ENCODE measurements around the gene TRHDE.
"Not testable (repeated sequence)": the region's sequence is repeated elsewhere in the genome, so short reads cannot be mapped to it uniquely, and the experiment has no call there.

The TRHDE gene

DNA sequence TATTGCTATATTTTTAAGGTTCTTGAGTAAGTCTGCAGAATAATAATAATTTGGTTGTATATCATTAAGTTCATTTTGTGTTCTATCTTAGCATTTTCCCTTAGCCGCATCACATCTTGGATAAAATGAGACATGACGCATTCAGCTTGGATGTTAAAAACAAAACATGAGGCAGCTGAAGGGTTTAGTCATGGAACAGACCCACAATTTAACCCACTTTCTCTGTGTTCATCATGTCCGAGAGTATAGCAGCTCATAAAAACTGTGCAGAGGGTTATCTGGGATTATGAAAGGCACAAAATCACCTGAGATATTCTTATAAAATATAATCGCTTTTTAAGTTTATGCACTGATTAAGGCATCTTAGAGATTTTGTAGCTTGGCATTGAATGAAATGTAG lies 219.3 kb downstream of the TRHDE start:
- H3K4me3 ChIP-seq (ENCODE audit: low read depth, low read length) = no peak overlapping the region
- DNase-seq (ENCODE audit: low read depth) = peak; percentile 25

DNA sequence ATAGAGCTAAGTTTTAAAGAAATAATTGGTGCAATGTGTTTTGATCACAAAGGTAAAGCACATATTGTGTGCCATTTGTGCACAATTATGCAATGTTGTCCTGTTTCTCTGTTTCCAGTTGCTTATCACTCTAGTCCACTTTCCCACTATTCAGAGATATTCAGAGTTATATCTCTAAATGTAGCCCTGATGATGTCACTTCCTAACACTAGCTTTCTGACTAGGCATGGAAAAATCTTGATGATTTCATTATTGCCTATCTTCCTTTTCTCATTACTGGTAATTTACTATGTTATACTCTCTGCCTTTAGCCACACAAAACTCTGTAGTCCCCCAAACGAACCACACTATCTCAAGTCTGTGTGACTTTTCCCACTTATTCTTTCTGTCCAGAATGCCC lies 221.2 kb downstream of the TRHDE start:
- no peak overlapping the region for H3K4me3 ChIP-seq (ENCODE audit: low read depth, low read length)
- DNase-seq (ENCODE audit: low read depth) = no peak

DNA sequence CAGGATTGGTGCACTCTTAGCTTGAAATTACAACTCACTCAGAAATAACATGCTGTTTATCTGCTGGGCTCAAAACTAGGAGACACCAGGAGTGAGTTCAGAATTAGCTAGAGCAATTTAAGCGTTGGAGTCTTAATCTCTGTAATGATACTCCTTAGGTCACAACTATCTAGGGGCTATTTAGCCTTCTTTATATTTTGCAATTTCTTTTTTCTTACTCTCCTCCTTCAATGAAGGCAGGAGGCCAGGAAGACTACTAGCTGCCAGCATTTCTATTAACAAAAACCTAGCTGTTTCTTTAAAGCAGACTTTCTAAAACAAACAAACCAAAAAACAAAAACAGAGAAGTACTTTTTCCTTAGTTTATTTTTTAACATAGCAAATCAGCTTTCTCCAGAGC lies 226.2 kb downstream of the TRHDE start:
- DNase-seq (ENCODE audit: low read depth) = no peak
- H3K4me3 ChIP-seq (ENCODE audit: low read depth, low read length) = no peak overlapping the region

DNA sequence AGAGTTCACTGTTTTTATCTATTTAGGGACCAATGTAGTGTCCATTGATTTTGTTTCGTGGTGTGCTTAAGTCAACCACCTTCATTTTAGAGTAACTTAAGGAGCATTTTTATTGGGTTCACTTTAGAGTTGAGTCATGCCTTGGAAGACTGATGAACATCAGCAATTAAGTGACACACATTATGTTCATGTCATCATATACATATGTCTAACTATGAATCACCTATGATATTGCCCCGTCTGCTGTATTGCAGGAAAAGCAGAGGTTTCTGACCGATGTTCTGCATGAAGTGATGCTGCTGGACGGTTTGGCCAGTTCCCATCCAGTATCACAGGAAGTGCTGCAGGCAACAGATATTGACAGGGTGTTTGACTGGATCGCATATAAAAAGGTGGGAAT lies 227.1 kb downstream of the TRHDE start:
- H3K4me3 ChIP-seq (ENCODE audit: low read depth, low read length) = no peak overlapping the region

DNA sequence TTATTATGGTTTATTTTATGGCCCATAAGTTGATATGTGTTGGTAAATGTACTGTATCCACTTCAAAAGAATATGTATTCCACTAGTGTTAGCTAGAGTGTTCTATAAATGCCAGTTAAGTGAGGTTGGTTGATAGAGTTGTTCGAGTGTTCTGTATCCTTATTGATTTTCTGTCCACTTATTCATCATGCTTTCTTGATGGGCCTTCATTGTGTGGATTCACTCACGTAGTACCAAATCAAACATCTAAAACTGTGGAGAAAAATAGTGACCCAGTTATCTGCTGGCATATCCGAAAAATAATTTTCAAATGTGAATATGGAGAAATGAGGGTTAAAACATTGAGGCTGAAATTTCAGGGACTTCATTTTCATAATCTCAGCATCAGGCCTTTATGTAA lies 230.4 kb downstream of the TRHDE start:
- no peak for DNase-seq (ENCODE audit: low read depth)

More for the DNA sequence above, 227.1 kb downstream of the TRHDE start:
- peak; percentile 17 for DNase-seq (ENCODE audit: low read depth)

GRCh38 chr12:72505227-72505626 lies 233.1 kb downstream of the TRHDE start:
- H3K4me3 ChIP-seq (ENCODE audit: low read depth, low read length) = no peak overlapping the region
- DNase-seq (ENCODE audit: low read depth) = no peak

More for the DNA sequence above, 230.4 kb downstream of the TRHDE start:
- no peak overlapping the region for H3K4me3 ChIP-seq (ENCODE audit: low read depth, low read length)

- DNase-seq (ENCODE audit: low read depth) = no peak
- H3K4me3 ChIP-seq (ENCODE audit: low read depth, low read length) = no peak overlapping the region
Measured at GRCh38 chr12:72509891-72510290, 237.7 kb downstream of the TRHDE start.

DNA sequence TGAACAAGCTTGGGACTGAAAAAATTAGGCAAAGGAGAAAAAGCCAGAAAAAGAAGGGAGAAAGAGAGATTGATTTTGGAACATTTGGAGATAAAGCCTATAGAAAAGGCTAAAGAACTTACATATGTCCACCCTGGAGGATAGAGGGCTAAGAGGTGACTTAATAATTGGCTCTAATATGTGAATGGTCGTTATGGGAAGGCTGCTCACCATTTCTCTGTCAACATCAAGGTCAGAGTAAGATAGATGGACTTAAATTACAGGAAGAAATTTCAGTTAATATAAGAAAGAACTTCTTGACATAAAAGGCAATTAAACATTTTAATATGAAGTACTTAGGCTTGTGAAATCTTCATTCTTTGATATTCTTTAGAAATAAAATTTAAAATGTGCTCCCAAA lies 238.6 kb downstream of the TRHDE start:
- no peak overlapping the region for H3K4me3 ChIP-seq (ENCODE audit: low read depth, low read length)
- no peak for DNase-seq (ENCODE audit: low read depth)

DNA sequence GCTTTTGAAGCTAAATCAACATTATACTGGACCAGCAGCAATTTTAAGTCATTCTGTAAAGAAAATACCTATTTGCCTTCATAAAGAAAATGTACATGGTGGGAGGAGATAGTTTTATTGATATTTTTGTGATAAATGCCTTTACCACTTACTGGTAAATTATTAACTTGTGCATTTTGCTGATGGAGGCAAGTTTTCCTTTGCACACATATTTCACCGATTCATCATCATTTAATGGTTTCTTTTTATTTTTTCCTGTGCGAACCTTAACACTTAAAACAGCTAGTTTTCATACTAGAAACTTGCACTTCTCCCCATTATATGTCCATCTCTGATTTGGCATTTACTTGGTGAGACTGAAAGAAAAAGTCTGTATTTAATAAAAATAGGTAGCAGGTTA lies 239.3 kb downstream of the TRHDE start:
- DNase-seq (ENCODE audit: low read depth) = no peak
- H3K4me3 ChIP-seq (ENCODE audit: low read depth, low read length) = no peak overlapping the region

DNA sequence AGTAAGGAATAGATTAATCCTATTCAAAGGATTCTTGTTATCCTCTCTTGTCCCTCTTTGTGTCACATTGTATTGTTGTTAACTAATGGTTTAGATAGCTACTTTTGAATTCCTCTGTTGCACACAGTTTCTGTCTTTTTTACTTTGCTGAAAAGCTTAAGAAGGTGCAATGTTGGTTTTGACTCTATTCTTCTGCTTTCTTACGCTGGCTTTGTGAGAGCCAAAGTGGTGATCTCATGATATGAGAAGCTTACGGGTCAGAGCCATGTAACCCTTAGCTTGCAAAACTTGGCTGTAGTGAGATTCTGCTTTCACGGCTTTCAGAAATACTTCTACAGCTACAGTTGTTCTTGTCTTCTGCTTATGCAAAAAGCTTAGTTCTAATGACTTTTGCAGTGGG lies 239.7 kb downstream of the TRHDE start:
- peak; percentile 69 for DNase-seq (ENCODE audit: low read depth)
- no peak overlapping the region for H3K4me3 ChIP-seq (ENCODE audit: low read depth, low read length)

DNA sequence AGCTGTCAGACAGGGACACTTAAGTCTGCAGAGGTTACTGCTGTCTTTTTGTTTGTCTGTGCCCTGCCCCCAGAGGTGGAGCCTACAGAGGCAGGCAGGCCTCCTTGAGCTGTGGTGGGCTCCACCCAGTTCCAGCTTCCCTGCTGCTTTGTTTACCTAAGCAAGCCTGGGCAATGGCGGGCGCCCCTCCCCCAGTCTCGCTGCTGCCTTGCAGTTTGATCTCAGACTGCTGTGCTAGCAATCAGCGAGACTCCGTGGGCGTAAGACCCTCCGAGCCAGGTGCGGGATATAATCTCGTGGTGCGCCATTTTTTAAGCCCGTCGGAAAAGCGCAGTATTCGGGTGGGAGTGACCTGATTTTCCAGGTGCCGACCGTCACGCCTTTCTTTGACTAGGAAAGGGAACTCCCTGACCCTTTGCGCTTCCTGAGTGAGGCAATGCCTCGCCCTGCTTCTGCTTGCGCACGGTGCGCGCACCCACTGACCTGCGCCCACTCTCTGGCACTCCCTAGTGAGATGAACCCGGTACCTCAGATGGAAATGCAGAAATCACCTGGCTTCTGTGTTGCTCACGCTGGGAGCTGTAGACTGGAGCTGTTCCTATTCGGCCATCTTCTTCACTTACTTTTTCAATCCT lies 248.0 kb downstream of the TRHDE start:
- DNase-seq (ENCODE audit: low read depth); H3K4me3 ChIP-seq (ENCODE audit: low read depth, low read length): not testable (repeated sequence)

GRCh38 chr12:72521326-72521725 lies 249.2 kb downstream of the TRHDE start:
- DNase-seq (ENCODE audit: low read depth) = no peak
- no peak overlapping the region for H3K4me3 ChIP-seq (ENCODE audit: low read depth, low read length)

DNA sequence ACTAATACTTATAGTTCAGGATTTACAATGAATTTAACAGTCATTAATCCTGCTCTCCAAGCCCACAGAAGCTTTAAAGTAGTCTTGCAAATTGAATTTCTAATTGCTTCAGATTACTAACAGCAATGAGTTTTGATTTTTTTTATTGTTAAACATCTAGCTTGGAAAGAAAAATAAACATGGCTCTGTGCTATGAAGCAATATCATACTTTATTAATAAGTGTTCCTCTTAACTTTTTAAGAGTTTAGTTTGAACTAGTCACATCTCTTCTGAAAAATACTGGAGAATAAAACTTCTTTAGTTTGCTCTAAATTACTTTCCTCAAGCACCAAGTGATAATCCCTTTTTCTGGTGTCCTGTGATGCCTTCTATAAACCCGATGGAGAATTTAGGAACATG lies 250.2 kb downstream of the TRHDE start:
- no peak overlapping the region for H3K4me3 ChIP-seq (ENCODE audit: low read depth, low read length)
- DNase-seq (ENCODE audit: low read depth) = no peak

GRCh38 chr12:72523754-72524153 lies 251.6 kb downstream of the TRHDE start:
- no peak for DNase-seq (ENCODE audit: low read depth)

GRCh38 chr12:72535212-72535990 lies 263.2 kb downstream of the TRHDE start:
- no peak overlapping the region for H3K4me3 ChIP-seq (ENCODE audit: low read depth, low read length)

More at GRCh38 chr12:72523754-72524153, 251.6 kb downstream of the TRHDE start:
- H3K4me3 ChIP-seq (ENCODE audit: low read depth, low read length) = no peak overlapping the region

GRCh38 chr12:72540811-72541210 lies 268.6 kb downstream of the TRHDE start:
- no peak overlapping the region for H3K4me3 ChIP-seq (ENCODE audit: low read depth, low read length)
- no peak for DNase-seq (ENCODE audit: low read depth)

More at GRCh38 chr12:72535212-72535990, 263.2 kb downstream of the TRHDE start:
- DNase-seq (ENCODE audit: low read depth) = no peak

DNA sequence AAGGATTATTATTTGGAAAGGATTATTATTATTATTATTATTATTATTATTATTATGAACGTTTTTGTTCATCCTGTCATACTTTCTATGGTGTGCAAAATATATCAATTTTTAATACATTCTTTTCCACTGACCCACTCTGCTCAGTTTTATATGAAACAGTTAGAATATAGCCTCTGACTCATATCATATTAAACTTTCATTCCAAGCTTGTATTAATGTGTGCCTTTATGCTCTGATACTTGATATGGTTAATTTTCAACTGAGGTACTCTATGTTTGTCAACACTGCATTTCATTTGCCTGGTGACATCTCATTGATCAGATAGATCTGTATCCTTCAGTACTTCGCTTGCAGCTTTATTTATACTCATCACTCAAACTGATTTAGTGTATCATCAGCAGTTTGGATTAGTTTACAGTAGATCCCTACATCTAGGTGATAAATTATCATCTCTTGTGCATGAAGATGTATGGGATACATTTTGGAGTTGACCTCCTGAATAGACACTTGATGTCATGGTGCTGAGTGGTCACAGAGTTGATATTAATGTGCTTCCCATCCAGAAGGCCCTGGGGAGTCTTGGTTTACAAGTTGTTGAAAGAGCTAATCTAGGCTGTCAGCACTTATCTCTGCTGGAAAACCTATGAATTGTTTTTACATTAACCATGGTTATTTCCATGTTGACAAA lies 271.8 kb downstream of the TRHDE start:
- H3K4me3 ChIP-seq (ENCODE audit: low read depth, low read length) = no peak overlapping the region
- no peak for DNase-seq (ENCODE audit: low read depth)

GRCh38 chr12:72546106-72546505 lies 273.9 kb downstream of the TRHDE start:
- no peak overlapping the region for H3K4me3 ChIP-seq (ENCODE audit: low read depth, low read length)
- peak; percentile 13 for DNase-seq (ENCODE audit: low read depth)

- peak; percentile 28 for DNase-seq (ENCODE audit: low read depth)
- no peak overlapping the region for H3K4me3 ChIP-seq (ENCODE audit: low read depth, low read length)
Measured at GRCh38 chr12:72547573-72547972, 275.4 kb downstream of the TRHDE start.

DNA sequence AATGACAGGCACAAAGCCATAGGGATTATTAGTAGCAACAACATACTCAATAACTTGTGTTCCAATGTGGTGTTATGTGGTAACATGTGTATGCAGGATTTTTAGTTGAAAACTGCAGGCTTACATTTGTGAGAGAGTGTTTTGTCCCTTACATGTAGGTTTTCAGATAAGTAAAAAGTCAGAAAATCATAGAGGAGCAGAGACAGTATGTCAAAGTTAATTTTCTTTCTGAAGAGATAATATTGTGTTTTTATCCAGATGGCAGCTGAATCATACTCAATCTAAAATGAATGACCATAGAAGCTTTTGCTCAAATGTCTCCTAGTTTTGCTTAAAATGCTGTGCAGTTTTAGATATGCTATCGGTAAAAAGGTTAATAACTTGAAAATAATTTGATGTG lies 277.0 kb downstream of the TRHDE start:
- no peak for DNase-seq (ENCODE audit: low read depth)
- no peak overlapping the region for H3K4me3 ChIP-seq (ENCODE audit: low read depth, low read length)
